Measurements from ENCODE around the gene MXD1.
A peak's percentile ranks its signal among the peaks of the same experiment; 100 is the strongest.

DNA sequence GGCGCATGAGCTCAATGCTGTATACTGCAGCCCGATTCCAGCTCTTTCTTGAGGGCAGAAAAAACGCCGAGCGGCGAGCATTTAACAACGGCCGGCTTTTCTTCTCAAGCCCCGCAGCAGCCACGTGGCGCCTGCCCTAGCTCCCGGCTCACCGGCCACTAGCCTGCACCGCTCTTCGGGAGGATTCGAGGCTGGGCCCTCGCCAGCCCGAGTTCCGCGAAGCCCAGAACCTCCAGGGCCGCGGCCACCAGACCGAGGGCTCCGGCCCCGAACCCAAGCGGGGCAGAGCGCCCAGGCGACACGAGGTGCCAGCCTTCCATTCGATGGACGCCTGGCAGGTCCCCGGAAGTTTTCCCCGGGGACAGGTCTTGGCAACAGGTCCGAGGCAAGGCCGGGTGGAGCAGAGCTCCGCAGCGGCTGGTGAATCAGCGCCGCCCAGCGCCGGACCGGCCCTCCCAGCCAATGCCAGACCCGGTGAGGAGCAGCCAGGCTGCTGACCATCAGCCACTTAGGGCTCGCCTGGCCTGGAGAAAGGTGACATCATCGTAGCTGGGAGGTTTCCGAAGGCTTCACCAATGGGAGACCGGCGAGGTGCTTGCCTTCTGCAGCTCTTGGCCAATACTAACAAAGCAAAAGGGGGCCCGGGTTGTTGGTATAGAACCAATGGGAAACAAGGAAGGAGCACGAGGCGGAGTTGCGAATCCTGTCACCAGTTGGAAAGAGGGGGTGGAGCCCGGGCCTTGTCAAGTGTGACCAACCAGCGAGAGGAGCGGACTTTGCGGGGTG is 552 bp upstream of the MXD1 start:
- TF ChIP-seq, protein P1, sequence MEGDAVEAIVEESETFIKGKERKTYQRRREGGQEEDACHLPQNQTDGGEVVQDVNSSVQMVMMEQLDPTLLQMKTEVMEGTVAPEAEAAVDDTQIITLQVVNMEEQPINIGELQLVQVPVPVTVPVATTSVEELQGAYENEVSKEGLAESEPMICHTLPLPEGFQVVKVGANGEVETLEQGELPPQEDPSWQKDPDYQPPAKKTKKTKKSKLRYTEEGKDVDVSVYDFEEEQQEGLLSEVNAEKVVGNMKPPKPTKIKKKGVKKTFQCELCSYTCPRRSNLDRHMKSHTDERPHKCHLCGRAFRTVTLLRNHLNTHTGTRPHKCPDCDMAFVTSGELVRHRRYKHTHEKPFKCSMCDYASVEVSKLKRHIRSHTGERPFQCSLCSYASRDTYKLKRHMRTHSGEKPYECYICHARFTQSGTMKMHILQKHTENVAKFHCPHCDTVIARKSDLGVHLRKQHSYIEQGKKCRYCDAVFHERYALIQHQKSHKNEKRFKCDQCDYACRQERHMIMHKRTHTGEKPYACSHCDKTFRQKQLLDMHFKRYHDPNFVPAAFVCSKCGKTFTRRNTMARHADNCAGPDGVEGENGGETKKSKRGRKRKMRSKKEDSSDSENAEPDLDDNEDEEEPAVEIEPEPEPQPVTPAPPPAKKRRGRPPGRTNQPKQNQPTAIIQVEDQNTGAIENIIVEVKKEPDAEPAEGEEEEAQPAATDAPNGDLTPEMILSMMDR (IDR thresholded peaks at IDR 0.05): peak in 4 of 6 experiments; percentile 42 to 52 (median 48)
- TF ChIP-seq POLR2AphosphoS5 (IDR thresholded peaks at IDR 0.05): peak; percentile 93 to 97
- peak in 3 of 4 donors; percentile 85 to 92 (median 89) for TF ChIP-seq POLR2A (IDR thresholded peaks at IDR 0.05)
- peak in 1 of 4 donors; percentile 71 for TF ChIP-seq EP300 (IDR thresholded peaks at IDR 0.05)

Measured in upper lobe of left lung (tissue), 4 donors.